ENCODE results near the gene ENTPD7.

Gene ENTPD7

DNA sequence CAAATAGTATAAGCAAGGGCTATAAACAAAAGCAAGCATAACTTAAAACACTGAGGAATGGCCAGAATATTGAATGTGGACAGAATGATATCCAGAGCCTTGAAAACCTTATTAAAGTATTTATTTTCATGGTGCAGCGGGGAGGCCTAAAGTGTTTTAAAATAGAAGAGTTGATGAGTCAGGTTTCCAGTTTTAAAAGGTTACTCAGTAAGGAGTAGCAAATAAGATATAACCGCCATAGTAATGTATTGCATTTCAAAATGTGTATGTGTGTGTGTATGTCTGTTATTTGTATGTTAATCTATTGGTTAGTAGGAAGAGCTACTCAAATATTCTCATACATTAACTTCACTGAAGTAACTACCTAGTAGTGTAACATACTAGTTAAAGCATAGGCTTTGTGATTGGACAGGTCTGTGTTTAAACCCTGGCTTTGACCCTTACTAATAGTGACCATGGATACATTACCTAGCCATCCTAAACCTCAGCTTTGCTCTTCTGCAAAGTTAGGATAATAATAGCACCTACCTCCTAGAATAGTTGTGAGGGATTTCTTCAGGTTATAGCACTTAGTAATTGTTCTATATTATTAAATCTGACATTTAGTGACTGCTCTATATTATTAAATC lies 89.6 kb downstream of the ENTPD7 start:
- DNase-seq, result no peak

DNA sequence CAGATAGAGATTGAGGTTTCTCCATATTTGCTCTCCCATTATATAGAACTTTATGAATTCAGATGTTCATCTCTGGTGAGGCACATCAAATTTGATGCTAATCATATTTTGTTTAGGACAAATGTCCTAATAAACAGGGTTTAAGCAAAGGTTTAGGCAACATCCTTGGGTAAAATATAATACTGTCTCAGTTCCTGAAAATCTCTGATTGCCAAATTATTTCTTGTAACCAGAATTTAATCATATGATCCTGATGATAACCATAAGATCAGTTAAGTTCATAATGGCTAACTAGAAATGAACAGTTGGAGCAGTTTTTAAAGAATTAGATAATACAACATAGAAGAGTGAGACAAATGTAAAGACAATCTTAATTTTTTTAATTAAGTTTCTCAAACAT lies 91.3 kb downstream of the ENTPD7 start:
- DNase-seq, result no peak

DNA sequence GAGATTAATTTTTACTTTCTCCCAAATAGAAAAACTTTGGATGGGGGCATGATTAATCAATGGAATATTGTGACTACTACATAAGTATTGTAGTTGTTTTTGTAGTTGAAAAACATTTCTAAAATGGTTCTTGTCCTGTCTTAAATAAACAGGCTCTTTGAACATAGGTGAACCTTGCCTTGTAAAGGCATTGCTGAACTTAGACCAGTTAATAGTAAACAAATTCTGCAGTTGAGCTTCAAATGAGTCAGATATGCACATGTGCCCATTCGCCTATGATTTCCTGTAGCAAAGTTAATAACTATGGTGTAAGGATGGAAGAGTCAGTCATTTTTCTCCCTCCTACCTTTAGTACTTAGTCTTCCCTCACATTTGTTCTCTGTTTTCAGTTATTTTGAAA lies 95.4 kb downstream of the ENTPD7 start:
- DNase-seq, result no peak

All from activated CD4-positive, CD25-positive, alpha-beta regulatory T cell treated with anti-CD3 and anti-CD28 coated beads, Interleukin-2, amount 50 U/mL, for 72 hours (primary cell).